ENCODE measurements around the gene RAB40C.

Gene RAB40C

DNA sequence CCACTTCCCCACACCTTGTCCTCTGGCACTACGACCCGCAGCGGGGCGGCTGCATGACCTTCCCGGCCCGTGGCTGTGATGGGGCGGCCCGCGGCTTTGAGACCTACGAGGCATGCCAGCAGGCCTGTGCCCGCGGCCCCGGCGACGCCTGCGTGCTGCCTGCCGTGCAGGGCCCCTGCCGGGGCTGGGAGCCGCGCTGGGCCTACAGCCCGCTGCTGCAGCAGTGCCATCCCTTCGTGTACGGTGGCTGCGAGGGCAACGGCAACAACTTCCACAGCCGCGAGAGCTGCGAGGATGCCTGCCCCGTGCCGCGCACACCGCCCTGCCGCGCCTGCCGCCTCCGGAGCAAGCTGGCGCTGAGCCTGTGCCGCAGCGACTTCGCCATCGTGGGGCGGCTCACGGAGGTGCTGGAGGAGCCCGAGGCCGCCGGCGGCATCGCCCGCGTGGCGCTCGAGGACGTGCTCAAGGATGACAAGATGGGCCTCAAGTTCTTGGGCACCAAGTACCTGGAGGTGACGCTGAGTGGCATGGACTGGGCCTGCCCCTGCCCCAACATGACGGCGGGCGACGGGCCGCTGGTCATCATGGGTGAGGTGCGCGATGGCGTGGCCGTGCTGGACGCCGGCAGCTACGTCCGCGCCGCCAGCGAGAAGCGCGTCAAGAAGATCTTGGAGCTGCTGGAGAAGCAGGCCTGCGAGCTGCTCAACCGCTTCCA lies 43.6 kb downstream of the RAB40C start:
- no peak for DNase-seq

DNA sequence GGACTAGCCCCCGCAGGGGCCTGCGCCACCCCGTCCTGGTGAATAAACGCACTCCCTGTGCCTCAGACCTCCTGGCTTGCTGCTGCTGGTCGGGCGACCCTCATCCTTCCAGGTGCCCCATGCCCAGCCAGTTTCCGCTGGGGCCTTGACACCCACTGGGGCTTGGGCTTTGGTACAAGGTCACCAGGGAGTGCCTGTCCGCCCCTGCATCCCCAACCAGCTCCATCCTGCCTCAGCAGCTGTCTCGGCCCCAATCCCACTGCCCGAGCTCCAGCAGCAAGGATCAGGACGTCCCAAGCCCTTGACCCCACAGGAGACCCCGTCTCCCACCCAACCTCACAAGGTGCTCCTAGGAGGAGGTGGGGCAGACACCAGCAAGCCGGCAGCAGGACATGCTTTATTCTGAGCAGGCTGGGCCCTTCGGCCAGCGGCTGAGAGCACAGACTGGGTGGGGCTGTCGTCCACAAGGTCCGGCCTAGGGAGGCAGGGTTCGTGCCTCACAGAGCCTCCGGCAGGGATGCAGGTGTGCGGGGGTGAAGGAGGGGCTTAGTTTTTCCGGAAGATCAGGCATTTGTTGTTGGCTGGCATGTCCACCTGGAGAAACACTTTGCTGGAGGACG lies 44.3 kb downstream of the RAB40C start:
- no peak for DNase-seq

DNA sequence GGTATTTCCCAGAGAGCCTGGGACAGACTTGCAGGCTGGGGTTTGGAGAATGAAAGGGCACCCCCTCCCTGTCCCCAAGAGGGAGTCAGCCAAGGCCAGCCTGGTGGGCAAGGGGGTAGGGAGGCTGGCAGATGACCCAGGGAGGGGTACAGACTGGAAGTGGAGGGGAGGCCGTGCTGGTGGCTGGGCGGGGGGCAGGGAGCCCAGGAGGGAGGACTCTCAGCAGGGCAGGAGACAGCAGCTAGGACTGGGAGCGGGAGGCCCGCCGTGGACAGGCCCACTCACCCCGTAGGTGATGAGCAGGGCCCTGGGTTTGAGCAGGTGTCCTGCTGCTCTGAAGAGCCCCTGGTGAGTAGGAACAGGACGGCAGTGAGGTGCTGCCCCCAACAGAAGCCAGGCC lies 45.1 kb downstream of the RAB40C start:
- no peak for DNase-seq

DNA sequence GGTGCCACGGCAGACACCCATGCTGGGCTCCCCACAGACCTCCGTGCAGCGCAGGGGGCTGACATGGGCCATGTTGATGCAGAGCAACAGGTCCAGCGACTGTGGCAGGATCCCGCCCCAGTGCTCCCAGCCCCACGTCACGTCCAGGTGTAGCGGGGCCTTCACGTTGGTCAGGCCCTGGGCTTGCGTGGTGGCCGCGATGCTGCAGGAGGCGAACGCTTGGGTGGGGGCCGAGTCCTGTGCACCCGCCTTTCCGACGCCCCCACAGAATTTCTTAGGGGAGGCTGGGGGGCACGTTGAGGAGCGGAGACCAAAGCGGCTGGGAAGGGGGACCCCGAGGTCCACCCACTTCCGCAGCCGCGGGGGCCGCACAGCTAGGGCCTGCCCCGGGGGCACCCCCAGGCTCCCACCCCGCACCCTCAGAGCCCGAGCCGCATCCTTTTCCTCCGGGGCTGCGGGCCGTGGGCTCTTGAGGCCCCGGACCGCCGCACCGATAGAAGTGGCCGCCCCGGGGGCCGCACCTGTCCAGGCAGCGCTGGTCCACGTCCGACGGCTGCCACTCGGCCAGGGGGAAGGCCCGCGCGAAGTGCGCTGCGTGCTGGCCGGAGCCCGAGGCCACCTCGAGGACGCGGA lies 45.8 kb downstream of the RAB40C start:
- no peak for DNase-seq

DNA sequence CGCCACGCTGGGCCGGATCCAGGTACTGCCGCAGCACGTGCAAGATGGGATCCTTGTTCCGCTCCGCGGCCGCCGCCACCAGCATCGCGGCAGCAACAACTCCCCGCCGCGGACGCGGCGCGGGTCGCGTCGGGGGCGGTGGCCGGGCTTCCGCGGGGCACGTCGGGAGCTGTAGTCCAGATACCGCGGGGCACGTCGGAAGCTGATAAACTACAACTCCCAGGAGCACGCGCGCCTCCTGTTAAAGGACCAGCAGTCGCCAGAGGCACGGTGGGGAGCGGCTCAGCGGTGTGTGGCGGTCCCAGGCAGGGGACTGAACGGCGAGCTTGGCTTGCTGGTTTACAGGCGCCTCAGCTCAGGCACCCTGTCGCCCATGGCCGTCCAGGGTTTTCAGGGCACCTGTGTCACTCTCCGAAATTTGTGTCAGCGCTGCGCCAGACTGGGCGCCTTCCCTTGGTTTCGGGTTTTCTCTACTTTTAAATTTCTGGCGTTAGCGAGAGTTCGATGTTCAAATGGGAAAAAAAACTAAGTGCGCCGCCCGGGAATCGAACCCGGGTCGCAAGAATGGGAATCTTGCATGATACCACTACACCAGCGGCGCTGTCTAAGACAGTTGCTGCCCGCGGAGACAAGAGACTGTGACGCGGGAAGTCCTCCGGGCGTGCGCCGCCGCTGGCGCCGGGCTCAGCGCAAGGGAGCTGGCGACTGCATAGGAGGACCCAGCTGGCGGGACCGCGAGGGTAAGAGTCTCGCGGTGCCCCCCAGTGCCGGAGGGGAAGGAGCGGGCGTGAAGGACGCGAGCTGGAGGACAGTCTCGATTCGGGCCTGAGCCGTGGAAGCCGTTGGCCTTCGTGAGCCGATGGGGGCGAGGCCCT lies 46.6 kb downstream of the RAB40C start, which contains the start of gene METTL26:
METTL26 (minus strand) TSS at position 100 of the 875 bp plus-strand sequence; CDS start at position 85, 15 bp downstream.
- peak; percentile 88 for DNase-seq

DNA sequence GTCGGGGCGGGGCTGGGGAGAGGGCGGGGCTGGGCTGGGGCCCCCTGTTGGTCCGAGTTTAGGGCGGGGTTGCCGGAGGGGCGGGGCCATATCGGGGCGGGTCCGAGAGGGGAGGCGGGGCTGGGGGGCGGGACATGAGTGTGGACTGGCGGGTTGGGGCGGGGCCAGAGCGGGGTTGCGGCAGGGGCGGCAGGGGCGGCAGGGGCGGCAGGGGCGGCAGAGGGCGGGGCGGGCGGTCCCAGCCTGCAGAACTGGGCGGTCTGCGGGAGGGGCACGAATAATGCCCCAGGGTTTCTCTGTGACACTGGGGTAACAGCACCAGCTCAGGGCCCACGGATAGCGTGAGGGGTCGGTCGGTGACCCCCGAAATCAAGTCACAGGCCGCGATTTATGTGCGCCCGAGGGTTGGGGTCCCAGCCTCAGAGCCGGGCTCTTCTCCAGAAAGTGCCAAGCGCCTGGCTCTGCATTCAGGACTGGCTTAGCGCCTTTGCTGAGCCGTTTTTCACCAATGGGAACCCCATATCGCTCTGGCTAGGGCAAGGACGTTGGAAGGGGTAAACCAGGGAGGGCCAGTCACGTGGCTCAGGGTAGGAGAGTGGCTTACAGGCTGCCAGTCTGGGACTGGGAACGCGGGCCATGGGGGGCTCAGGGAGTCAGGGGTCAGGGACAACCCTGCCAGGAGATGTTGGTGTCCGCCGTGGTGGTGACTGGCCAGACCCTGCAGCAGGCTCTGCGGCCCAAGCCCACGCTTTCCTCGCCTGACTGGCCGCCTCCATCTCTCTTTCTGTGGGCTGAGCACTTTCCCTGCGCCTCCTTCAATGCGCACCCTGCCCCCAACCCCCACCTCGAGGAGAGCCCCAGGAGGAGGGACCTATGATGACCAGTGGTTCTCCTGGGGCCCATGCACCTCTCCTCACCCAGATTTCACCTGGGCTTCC lies 47.5 kb downstream of the RAB40C start:
- DNase-seq: peak; percentile 79

DNA sequence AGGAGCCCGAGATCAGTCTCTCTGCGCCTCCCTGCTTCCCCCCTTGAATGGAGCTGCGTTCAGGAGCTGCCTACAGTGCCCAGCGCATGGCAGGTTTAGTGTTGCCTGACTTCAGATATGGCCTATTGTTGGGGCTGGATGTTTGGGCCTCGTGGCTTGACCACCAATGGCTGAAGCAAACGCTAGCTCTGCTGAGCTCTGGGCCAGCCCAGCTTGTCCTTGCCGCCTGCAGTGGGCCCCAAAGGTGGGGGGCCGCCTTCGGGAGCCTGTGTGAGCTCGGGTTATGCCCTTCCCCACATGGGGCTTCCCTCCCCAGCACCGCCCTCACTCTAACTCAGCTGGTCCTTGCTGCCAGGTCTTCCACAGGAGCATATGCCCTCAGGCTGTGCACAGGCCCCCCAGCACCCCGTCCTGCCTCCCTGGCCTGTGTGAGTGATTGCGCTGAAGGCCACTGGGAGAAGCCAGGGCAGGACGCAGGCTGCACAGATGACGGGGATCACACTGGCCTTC lies 48.2 kb downstream of the RAB40C start:
- DNase-seq: no peak

DNA sequence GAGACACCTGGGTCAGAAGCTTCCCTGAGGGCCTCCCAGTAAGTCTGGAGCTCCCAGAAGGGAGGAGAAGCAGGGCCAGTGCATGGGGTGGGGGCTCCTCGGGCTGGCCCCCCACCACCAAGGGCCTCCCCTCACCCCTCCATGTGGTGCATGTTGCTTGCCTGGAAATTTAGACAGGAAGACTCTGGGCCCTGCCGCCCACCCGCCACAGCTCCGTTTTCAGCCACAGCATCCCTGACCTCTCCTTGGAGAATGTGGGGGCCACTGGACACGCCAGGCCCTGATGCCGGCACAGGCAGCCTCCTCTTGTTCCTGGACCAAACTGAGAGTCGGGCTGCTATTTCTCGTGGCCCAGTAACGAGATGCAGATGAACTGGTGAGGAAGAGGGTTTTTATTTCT lies 49.0 kb downstream of the RAB40C start:
- no peak for DNase-seq

DNA sequence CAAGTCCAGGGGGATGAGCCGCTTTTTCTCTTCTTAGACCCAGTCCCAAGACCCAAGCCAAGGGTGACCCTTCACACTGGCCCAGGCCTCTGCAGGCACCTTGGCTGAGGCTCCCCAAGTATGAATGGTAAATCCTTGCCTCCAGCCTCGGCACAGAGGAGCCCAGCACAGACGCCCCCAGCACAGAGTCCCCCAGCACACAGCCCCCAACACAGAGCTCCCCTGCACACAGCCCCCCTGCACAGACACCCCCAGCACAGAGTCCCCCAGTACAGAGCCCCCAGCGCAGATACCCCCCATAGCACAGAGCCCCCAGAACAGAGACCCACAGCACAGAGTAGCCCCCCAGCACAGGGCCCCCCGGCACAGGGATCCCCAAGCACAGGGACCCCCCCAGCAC lies 50.7 kb downstream of the RAB40C start:
- DNase-seq: no peak

DNA sequence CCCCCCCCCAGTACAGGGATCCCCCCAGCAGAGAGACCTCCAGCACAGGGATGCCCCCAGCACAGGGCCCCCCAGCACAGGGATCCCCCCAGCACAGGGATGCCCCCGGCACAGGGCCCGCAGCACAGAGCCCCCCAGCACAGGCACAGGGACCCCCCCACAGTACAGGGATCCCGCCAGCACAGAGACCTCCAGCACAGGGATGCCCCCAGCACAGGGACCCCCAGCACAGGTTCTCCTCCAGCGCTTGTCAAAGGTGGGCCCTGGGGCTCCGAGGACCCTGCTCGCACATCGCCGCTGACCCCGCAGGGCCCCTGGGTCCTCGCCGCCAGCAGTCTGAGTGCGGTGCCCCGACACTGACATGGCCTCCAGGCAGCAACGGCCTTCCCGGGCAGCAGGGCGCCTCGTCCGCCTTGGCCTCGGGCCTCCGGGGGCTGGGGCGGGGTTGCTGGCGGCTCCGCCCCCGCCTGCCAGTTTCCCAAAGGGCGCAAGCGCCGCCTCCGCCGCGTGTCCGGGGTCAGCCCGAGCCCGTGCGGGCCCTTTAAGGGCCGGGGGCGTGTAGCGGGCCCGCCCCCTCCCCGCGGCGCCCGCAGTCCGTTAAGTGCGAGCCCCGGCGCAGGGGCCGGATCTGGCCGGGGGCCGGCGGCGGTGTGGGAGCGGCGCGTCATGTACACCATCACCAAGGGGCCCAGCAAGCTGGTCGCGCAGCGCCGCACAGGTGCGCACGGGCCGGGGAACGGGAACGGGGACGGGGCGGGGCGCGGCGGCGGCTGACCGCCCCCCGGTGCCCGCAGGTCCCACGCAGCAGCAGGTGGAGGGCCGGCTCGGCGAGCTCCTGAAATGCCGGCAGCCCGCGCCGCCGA lies 51.7 kb downstream of the RAB40C start, which contains the start of gene MCRIP2:
MCRIP2 (plus strand) TSS at position 503 of the 863 bp plus-strand sequence; CDS start at position 667, 164 bp downstream.
- peak; percentile 38 for DNase-seq

DNA sequence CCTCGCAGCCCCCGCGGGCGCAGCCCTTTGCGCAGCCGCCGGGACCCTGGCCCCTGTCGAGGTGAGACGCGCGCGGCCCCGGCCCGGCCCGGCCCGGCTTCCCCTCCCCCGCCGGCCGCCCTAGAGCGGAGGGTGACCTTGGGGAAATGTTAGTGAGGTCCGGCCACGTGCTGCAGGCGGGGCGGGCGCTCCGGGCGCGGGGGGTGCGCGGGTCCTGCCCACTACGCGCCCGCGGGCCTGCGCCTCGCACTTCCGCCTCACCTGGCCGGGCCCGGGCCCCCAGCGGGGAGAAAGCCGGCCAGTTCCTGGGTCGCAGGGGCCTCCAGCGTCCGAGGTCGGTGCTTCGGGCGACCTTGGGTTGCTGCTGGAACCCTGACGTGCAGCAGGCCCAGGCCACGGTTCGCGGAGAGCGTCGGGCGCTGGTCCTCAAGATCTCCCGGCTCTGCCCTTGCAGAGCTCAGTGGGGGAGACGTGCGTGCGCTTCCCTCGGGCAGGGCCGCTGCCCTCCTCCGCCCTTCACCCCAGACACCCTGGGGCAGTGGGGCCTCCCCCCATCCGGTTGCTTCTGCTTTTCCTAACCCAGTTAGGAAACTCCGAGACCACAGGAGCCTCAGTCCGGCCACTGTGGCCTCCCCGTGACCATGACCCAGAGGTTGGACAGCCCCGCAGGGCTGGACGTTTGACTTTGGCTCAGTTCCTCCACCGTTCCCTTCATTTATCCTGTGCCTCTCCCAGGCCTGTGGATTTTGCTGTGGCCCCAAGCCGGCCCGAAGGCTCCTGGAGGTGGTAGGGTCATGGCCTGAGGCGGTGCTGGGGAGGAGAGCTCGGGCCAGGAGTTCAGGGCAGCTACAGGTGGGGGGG lies 52.6 kb downstream of the RAB40C start:
- no peak for DNase-seq

DNA sequence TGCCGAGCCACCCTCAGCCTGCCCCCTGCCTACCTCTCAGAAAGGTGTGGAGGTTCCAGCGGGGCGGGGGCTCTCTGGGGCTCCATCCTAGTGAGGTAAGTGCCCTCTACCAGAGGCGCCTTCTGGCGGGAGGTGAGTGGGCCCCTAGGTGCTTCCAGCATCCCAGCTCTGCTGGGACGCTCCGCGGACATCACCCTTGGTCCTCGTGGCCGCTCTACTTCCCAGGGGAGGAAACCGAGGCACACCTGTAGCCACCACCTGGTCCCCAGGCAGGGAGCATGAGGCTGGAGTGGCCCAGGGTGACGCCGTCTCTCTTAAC lies 53.1 kb downstream of the RAB40C start:
- DNase-seq: no peak

DNA sequence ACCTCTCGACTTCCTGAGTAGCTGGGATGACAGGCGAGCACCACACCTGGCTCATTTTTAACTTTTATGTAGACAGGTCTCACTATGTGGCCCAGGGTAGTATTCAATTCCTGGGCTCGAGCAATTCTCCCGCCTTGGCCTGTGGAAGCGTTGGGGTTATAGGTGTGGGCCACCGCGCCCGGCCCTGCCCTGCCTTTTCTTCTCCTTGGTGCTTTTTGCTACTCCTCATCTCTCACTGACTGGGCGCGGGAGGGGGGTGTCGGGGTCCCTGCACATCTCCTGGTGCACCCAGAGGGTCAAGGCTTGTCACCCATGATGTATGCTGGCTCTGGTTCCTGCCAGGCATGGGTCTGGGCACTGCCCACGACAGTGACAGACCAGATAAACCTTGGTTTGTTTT lies 54.7 kb downstream of the RAB40C start:
- DNase-seq: no peak

DNA sequence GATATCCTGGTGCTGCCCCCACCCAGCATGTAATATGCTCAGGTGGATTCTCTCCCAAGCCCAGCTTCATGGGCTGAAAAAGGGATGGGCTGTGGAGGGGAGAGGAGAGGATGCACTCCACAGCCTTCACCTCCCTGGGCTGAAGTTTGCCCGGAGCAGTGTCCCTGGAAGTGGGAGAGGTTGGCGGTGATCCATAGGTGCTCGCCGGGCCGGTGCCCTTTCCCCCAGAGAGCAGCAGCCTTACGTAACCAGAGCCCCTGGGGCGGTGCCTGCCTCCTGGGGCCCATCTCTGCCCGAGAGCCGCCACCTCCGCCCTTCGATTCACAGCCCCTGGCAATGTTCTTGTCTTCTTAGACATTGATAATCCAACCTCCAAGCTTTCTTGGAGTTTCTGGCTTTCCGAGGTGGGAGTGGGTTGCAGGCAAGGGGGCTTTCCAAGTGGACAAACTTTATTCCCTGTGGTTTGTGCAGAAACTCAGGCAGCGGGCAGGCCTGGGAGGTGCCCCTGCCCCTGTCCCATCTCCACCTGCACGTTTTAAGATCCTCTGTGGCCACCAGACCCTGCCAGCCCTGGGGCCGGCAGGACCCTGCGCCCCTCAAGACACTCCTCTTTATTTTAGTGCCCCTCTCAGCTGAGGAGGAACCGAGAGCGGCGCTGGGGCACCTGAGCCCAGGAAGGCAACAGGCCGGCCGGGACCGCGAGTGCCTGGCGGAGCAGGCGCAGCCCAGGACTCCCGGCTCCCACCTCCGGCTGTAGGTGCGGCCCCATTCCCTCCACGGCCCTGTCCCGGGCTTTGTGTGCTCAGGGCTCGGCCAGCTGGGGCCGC lies 56.2 kb downstream of the RAB40C start:
- no peak for DNase-seq

DNA sequence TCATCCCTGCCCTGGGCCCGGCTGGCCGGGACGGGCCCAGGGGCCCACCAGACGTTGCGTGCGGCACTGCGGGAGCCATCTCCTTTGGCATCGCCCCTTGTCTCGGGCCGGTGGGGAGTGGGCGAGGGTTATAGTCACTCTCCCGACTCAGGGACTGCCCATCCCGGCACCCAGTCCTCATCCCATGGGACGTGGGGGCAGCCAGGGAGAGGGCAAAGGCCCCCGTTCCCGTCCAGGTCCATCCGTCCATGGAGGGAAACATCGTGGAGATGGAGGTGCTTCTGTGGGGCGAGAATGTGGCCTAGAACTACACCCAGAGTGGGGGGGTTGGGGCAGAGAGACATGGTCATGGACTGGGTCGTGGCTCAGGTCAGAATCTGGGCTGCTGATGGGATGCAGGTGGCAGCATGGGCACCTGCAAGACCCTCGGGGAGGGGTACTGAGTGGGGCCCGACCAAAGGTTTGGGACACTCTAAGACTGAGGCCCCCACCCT lies 56.9 kb downstream of the RAB40C start:
- no peak for DNase-seq

DNA sequence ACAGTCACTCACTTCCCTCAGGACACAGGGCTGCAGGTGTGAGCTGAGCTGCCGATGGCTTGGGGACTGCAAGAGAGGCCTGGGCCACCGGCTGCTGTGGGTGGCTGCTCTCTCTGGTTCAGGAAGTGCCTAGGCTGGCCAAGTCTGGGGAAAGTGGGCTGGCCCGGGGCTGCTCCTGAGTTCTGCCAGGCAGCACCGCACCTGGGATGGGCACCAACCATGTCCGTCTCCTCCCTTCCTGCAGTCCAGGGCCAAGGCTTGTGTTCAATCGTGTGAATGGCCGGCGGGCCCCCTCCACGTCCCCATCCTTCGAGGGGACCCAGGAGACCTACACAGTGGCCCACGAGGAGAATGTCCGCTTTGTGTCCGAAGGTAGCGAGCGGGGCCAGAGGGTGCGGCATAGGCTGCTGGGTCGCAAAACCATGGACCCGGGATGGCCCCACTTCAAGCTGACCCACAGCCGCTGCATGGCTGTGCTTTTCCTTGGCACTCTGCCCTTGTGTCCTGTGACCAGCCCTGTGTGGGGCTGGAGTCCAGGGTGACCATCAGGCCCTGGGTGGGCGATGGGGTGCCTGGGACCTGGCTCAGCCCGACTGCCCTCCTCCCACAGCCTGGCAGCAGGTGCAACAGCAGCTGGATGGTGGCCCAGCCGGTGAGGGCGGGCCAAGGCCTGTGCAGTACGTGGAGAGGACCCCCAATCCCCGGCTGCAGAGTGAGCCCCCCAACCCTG lies 57.5 kb downstream of the RAB40C start:
- DNase-seq: no peak

DNA sequence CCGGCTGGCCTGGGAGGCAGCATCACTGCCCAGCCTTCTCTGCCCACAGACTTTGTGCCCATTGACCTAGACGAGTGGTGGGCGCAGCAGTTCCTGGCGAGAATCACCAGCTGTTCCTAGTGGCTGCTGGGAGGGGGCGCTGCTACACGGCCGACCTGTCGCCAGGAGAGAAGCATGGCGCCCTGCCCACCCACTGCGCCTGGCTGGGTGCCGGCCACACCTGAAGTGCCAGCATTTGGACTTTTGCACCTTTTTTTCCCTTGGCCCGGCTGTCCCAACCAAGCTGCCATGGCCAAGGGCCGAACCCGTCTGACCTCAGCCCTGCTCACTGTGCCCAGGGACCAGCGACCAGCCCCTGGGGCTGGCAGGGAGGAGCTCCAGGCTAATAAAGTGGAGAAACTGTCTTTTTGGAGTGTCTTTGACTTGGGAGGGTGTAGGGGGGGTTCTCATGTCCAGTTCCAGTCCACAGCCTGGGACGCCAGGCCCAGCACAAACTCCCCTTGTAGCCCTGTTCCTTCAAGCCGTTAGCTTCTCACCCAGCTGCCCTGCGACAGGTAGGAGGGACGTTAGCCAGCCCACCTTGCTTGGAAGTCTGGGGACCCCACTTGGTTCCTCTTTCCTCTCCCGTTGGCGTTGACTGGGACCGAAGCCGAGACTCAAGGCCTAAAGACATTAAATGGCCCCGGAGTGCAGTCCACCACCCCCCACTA lies 58.4 kb downstream of the RAB40C start:
- no peak for DNase-seq
